ENCODE results near the gene DENND1A. TPM values are rescaled to one million over a fixed set of nuclear protein-coding genes. Genes with fewer than 3 reads are reported as not detected.
A peak's percentile ranks its signal among the peaks of the same experiment; 100 is the strongest.
"Not testable (repeated sequence)": the region's sequence is repeated elsewhere in the genome, so short reads cannot be mapped to it uniquely, and the experiment has no call there.

Gene DENND1A
- total and polyA plus RNA-seq, 4 experiments from 2014 or later, result 1.4 to 14.2 (median 9.9) TPM

DNA sequence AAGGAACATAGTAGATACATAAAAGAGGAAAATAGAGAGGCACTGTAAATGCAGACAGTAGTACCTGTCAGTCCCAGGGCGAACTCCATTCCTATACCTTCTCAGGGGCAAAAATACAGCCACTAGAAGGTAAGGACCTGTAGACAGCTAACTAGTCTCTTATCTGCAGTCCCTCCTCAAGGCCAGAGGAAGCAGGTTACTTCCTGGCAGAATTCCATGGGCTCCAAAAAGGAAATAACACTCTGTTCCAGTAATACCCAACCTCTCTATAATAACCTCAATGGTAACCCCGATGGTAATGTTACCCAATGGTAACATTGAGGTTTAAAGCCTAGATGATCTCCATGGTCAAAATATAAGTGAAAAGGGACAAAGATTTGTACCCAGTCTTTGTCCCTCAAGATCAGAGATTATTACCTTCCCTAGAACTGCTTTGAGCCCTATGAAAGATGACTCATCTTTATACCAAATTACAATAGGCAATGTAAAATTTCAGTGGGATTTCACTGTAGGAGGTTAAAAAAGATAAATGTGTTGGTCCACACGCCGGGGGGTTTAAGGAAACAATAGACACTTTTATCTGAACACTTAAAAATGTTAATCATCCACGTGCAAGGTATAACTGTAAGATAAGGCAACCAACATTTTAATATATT lies 113.0 kb downstream of the DENND1A start:
- Mint-ChIP-seq H3K4me1 (peaks cover 0 to 2% (median 0%) of the 10 kb centered on the region in 4 donors), H3K27ac (no peak overlapping the region), H3K36me3 (peaks cover 2 to 16% of the 10 kb centered on the region in 2 donors), H3K9me3 (no peaks in the 10 kb centered on the region), H3K4me3 (no peak overlapping the region), H3K27me3 (no peaks in the 10 kb centered on the region)
- no peak overlapping the region for H3K27ac ChIP-seq (ENCODE audit: low read depth, low read length)
- no peak overlapping the region for H3K4me3 ChIP-seq (ENCODE audit: low read length in 2 of 2)
- CTCF ChIA-PET (ENCODE audit: partially characterized antibody), result no interaction called here
- no peaks in the 10 kb centered on the region for H3K36me3 ChIP-seq (ENCODE audit: insufficient read depth, low read length)
- no peaks in the 10 kb centered on the region for H3K27me3 ChIP-seq (ENCODE audit: insufficient read depth, low read length)
- no peaks in the 10 kb centered on the region for H3K9me3 ChIP-seq (ENCODE audit: control insufficient read depth in 1 of 2, low read length in 2 of 2)
- DNase-seq, result no peak
- POLR2A ChIA-PET (ENCODE audit: partially characterized antibody), result no interaction called here
- no peaks in the 10 kb centered on the region for H3K4me1 ChIP-seq (ENCODE audit: insufficient read depth, low read length)
- intact Hi-C loops (cut with micrococcal nuclease), result no loop called here

DNA sequence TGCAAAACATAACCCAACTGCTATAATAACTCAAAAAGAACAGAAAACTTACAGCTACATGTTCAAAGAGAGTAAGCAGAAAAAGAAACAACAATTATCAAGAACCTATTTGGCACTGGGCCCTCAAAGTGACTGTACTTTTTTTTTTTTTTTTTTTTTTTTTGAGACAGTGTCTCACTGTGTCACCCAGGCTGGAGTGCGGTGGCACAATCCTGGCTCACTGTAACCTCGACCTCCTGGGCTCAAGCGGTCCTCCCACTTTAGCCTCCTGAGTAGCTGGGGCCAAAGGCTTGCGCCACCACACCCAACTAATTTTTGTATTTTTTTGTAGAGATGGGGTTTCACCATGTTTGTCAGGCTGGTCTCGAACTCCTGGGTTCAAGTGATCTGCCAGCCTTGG lies 114.1 kb downstream of the DENND1A start:
- H3K27me3 ChIP-seq (ENCODE audit: insufficient read depth, low read length); H3K27me3 Mint-ChIP-seq; intact Hi-C loops (cut with micrococcal nuclease); H3K4me3 ChIP-seq (ENCODE audit: low read length in 2 of 2); H3K36me3 ChIP-seq (ENCODE audit: insufficient read depth, low read length); H3K27ac Mint-ChIP-seq; H3K4me3 Mint-ChIP-seq; CTCF ChIA-PET (ENCODE audit: partially characterized antibody); H3K4me1 Mint-ChIP-seq; H3K9me3 Mint-ChIP-seq; H3K4me1 ChIP-seq (ENCODE audit: insufficient read depth, low read length); POLR2A ChIA-PET (ENCODE audit: partially characterized antibody); H3K27ac ChIP-seq (ENCODE audit: low read depth, low read length); DNase-seq; H3K9me3 ChIP-seq (ENCODE audit: control insufficient read depth in 1 of 2, low read length in 2 of 2): not testable (repeated sequence)
- H3K36me3 Mint-ChIP-seq, result peaks cover 2 to 16% of the 10 kb centered on the region in 2 donors

DNA sequence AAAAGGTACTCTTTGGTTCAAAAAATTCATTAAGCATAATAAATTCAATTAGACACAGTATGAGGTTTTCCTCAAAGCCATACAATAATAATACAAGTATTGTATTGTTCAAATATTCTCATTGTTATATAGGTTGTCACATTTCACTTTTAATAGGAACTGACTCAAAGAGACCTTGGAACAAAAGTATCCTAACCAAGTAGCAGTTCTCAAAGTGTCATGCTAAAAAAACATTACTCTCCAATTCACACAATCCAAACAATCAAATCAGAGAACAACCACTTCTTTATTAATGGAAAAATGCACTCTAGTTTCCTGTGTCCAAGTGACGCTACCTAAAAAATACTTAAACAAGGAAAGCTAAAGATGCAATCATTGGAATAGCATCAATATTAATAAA lies 115.4 kb downstream of the DENND1A start:
- intact Hi-C loops (cut with micrococcal nuclease), result no loop called here
- POLR2A ChIA-PET (ENCODE audit: partially characterized antibody), result no interaction called here
- Mint-ChIP-seq H3K4me1 (peaks cover 0 to 2% (median 0%) of the 10 kb centered on the region in 4 donors), H3K36me3 (peaks cover 2 to 9% of the 10 kb centered on the region in 2 donors), H3K9me3 (no peaks in the 10 kb centered on the region), H3K4me3 (no peak overlapping the region), H3K27me3 (no peaks in the 10 kb centered on the region), H3K27ac (no peak overlapping the region)
- no peaks in the 10 kb centered on the region for H3K9me3 ChIP-seq (ENCODE audit: control insufficient read depth in 1 of 2, low read length in 2 of 2)
- H3K27ac ChIP-seq (ENCODE audit: low read depth, low read length), result no peak overlapping the region
- no peaks in the 10 kb centered on the region for H3K27me3 ChIP-seq (ENCODE audit: insufficient read depth, low read length)
- H3K4me3 ChIP-seq (ENCODE audit: low read length in 2 of 2), result no peak overlapping the region
- H3K36me3 ChIP-seq (ENCODE audit: insufficient read depth, low read length), result no peaks in the 10 kb centered on the region
- CTCF ChIA-PET (ENCODE audit: partially characterized antibody), result no interaction called here
- H3K4me1 ChIP-seq (ENCODE audit: insufficient read depth, low read length), result no peaks in the 10 kb centered on the region
- no peak for DNase-seq

DNA sequence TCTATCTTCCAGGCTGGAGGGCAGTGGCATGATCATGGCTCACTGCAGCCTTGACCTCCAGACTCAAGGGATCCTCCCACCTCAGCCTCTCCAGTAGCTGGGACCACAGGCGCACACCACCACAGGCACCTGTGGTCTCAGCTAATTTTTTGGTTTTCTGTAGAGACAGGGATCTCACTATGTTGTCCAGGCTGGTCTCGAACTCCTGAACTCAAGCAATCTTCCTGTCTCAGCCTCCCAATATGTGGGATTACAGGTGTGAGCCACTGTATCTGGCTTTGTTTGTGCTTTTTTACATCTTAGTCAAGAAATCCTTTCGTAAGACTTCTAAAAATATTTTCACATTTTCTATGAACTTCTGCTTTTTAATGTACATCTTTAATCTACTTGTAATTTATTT lies 116.9 kb downstream of the DENND1A start:
- Histone ChIP-seq H3K27me3 (ENCODE audit: insufficient read depth, low read length) (no peaks in the 10 kb centered on the region), H3K27ac (ENCODE audit: low read depth, low read length) (no peak overlapping the region), H3K9me3 (ENCODE audit: control insufficient read depth in 1 of 2, low read length in 2 of 2) (no peaks in the 10 kb centered on the region), H3K4me1 (ENCODE audit: insufficient read depth, low read length) (no peaks in the 10 kb centered on the region), H3K4me3 (ENCODE audit: low read length in 2 of 2) (no peak overlapping the region), H3K36me3 (ENCODE audit: insufficient read depth, low read length) (no peaks in the 10 kb centered on the region)
- H3K27ac Mint-ChIP-seq, result no peak overlapping the region
- CTCF ChIA-PET (ENCODE audit: partially characterized antibody), result no interaction called here
- intact Hi-C loops (cut with micrococcal nuclease), result no loop called here
- DNase-seq, result no peak
- no peak overlapping the region for H3K4me3 Mint-ChIP-seq
- no peaks in the 10 kb centered on the region for H3K9me3 Mint-ChIP-seq
- H3K27me3 Mint-ChIP-seq, result no peaks in the 10 kb centered on the region
- POLR2A ChIA-PET (ENCODE audit: partially characterized antibody), result no interaction called here
- peaks cover 0 to 2% (median 0%) of the 10 kb centered on the region in 4 donors for H3K4me1 Mint-ChIP-seq
- peaks cover 0 to 11% of the 10 kb centered on the region in 2 donors for H3K36me3 Mint-ChIP-seq

DNA sequence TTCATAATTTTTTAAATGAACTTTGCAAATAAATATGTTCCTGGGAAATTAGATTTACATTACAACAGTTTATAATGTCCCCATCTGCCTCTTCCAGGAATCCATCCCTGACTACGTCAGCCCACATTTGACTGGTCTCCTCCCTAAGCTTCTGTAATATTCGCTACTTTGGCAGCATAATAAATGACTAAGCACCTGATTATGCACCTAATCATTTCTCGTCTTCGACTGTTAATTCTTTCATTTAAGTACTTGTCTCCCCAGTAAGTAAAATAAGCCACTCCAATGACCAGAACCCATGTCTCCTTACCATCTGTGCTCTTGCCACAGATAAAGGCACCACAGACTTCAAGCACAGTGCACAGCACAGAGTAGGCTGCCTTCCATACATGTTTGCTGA lies 122.7 kb downstream of the DENND1A start:
- no peaks in the 10 kb centered on the region for H3K27me3 ChIP-seq (ENCODE audit: insufficient read depth, low read length)
- H3K27ac ChIP-seq (ENCODE audit: low read depth, low read length), result no peak overlapping the region
- no peak overlapping the region for H3K4me3 Mint-ChIP-seq
- H3K9me3 ChIP-seq (ENCODE audit: control insufficient read depth in 1 of 2, low read length in 2 of 2), result no peaks in the 10 kb centered on the region
- no peaks in the 10 kb centered on the region for H3K4me1 Mint-ChIP-seq
- no peak for DNase-seq
- no peaks in the 10 kb centered on the region for H3K27me3 Mint-ChIP-seq
- H3K4me1 ChIP-seq (ENCODE audit: insufficient read depth, low read length), result no peaks in the 10 kb centered on the region
- no peak overlapping the region for H3K27ac Mint-ChIP-seq
- H3K36me3 ChIP-seq (ENCODE audit: insufficient read depth, low read length), result no peaks in the 10 kb centered on the region
- intact Hi-C loops (cut with micrococcal nuclease), result no loop called here
- no peaks in the 10 kb centered on the region for H3K9me3 Mint-ChIP-seq
- H3K4me3 ChIP-seq (ENCODE audit: low read length in 2 of 2), result no peak overlapping the region
- POLR2A ChIA-PET (ENCODE audit: partially characterized antibody), result no interaction called here
- CTCF ChIA-PET (ENCODE audit: partially characterized antibody), result no interaction called here
- peaks cover 0 to 7% of the 10 kb centered on the region in 2 donors for H3K36me3 Mint-ChIP-seq

DNA sequence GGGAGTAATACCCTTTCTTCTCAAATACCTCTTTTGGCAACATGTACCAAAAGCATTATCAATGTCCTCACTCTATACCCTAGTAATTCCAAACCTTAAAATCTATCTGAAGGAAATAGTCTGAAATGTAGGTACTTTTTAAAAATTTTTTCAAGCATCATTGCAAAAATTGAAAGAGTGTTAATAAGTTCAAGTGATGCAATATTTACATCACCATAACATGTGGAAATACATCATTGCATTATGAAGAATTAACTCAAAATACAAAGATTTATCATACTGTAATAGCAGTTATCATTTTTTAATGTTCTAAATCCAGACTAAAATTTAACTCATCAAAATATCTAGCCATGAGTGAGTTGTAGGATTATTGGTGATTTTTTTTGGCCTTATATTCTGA lies 123.1 kb downstream of the DENND1A start:
- CTCF ChIA-PET (ENCODE audit: partially characterized antibody), result no interaction called here
- POLR2A ChIA-PET (ENCODE audit: partially characterized antibody), result no interaction called here
- no peak for DNase-seq
- Histone ChIP-seq H3K36me3 (ENCODE audit: insufficient read depth, low read length) (no peaks in the 10 kb centered on the region), H3K4me3 (ENCODE audit: low read length in 2 of 2) (no peak overlapping the region), H3K9me3 (ENCODE audit: control insufficient read depth in 1 of 2, low read length in 2 of 2) (no peaks in the 10 kb centered on the region), H3K27ac (ENCODE audit: low read depth, low read length) (no peak overlapping the region), H3K4me1 (ENCODE audit: insufficient read depth, low read length) (no peaks in the 10 kb centered on the region), H3K27me3 (ENCODE audit: insufficient read depth, low read length) (no peaks in the 10 kb centered on the region)
- no peaks in the 10 kb centered on the region for H3K4me1 Mint-ChIP-seq
- intact Hi-C loops (cut with micrococcal nuclease), result no loop called here
- no peaks in the 10 kb centered on the region for H3K27me3 Mint-ChIP-seq
- peaks cover 0 to 7% of the 10 kb centered on the region in 2 donors for H3K36me3 Mint-ChIP-seq
- no peaks in the 10 kb centered on the region for H3K9me3 Mint-ChIP-seq
- no peak overlapping the region for H3K4me3 Mint-ChIP-seq
- no peak overlapping the region for H3K27ac Mint-ChIP-seq

DNA sequence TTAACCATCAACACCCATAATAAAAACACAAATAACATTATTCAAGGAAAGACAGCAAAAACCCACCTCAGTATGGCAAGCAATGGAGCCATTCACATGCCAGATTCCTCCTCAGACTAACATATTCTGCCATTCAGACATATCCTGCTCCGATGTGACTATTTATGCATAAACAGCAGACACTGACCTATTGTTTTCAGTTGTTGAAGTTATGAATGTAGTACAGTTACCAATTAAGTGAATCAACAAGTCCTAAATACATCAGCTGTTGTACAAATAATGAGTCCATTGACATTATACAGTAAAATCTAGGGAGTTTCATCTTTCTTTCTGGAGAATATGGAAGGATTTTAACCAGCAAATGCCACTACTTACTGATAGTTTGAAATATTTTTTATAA lies 131.7 kb downstream of the DENND1A start:
- no peaks in the 10 kb centered on the region for H3K36me3 ChIP-seq (ENCODE audit: insufficient read depth, low read length)
- H3K4me1 ChIP-seq (ENCODE audit: insufficient read depth, low read length), result no peaks in the 10 kb centered on the region
- no peak overlapping the region for H3K4me3 Mint-ChIP-seq
- H3K9me3 ChIP-seq (ENCODE audit: control insufficient read depth in 1 of 2, low read length in 2 of 2), result no peaks in the 10 kb centered on the region
- H3K9me3 Mint-ChIP-seq, result no peaks in the 10 kb centered on the region
- no peak overlapping the region for H3K27ac ChIP-seq (ENCODE audit: low read depth, low read length)
- H3K27ac Mint-ChIP-seq, result peak overlapping the region in 1 of 7 donors; percentile 56
- no peak for DNase-seq
- intact Hi-C loops (cut with micrococcal nuclease), result no loop called here
- H3K4me1 Mint-ChIP-seq, result peaks cover 0 to 8% (median 1%) of the 10 kb centered on the region in 4 donors
- no peak overlapping the region for H3K4me3 ChIP-seq (ENCODE audit: low read length in 2 of 2)
- CTCF ChIA-PET (ENCODE audit: partially characterized antibody), result no interaction called here
- no peaks in the 10 kb centered on the region for H3K27me3 ChIP-seq (ENCODE audit: insufficient read depth, low read length)
- H3K36me3 Mint-ChIP-seq, result no peaks in the 10 kb centered on the region
- POLR2A ChIA-PET (ENCODE audit: partially characterized antibody), result no interaction called here
- H3K27me3 Mint-ChIP-seq, result no peaks in the 10 kb centered on the region
